NCI-H82 treated with DMSO at 0.1 percent for 48 hours (cell line): ENCODE results near the gene IL4R.
"Not testable (repeated sequence)": the region's sequence is repeated elsewhere in the genome, so short reads cannot be mapped to it uniquely, and the experiment has no call there.

ENCODE experiments used
- DNase-seq: peaks from one replicate; lab custom pipeline; 2025; ENCODE audit not compliant: unreplicated experiment; lab: John Stamatoyannopoulos, UW

IL4R gene

DNA sequence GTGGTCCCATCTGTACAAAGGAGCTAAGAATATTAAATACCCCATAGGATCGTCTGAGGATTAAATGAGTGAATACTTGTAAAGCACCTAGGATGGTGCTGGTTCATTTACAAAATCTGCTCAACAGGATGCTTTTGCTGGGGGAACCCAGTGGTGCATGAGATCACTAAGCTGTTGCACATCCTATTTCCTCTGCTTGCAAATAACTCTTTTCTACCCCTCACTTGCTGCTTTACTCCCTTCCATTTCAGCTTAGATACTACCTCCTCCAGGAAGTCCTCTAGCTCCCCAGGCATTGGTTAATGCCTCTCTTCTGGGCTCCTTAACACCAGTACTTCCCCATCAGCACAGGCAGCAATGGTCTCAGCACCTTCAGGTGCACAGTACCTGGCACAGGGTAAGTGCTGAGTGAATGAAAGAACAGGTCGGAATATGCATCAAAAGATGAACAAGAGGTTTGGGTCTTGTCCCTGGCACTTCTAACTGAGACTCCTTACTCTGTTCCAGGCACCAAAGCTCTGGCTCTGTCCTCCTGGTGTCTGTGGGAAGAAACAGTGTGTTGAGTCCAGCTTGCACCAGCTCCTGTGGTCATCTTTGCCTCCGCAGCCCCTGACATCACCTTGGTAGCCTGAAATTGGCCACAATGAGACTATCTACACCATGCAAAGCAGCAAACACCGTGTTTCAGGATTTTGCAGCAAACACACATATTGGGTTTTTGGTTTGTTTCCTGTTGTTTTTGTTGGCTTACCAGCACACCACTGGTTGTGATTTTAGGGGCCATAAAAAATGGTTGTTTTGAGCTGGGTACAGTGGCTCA is 64.1 kb downstream of the IL4R start:
- DNase-seq = no peak

DNA sequence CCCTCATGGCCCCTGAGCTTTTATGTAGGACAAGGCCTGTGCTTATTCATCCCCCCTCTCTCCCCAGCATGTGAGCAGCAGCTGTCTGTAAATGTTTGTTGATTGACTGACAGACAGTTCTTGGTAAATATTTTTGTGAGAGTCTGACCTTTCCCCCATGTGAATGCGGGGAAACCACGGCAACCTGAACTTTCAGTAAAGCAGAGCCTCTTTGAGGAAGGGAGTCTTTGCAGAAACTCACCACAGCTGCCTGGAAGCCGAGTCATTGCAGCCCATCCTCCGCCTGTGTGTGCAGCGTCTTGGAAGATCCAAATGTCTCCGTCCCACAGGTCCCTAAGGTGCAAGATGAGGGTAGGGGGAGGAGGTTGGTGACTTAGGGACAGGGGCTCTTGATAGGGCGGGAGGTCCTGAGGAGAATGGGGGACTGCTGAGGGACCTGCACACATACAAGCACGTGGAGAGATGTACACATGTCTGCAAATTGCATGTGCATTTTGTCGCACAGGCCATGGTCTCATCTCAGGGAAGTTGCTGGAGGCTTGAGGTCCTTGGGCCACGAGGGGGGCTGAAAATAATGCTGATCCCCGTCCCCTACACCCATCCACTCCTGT is 65.2 kb downstream of the IL4R start:
- no peak for DNase-seq

DNA sequence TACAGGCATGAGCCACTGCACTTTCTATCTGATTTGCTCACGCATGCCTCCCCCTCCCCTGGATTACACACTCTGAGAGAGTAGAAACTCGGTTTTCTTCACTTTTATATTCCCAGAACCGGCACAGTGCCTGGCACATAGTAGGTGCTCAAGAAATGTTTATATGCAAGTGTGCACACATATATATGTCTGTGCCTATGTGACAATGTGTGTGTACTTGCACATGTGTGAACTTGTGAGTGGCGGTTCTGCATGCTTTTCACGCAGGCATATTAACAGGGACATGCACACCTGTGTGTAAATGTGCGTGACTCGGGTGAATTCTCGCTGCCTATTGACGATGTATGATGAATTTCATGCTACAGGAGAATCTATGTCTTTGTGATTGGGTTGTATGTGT is 66.1 kb downstream of the IL4R start:
- no peak for DNase-seq

DNA sequence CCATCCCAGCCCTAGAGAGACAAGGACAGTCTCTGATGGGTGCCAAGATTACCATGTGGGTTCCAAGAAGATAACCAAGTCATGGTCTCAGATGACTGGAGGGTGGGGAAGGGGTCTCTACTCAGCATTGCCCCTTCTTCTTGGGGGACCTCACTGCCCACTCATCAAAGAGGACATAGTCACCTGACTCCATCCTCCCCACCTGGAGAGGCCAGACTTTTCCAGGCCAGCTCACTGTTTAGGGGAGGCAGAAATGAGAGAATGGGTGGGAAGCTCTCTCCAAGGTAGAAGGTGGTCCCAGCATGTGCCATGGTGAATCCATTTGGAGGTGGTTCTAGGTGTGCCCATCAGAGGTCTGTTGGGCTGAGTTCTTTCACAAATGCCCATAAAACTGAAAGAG is 67.5 kb downstream of the IL4R start:
- no peak for DNase-seq

DNA sequence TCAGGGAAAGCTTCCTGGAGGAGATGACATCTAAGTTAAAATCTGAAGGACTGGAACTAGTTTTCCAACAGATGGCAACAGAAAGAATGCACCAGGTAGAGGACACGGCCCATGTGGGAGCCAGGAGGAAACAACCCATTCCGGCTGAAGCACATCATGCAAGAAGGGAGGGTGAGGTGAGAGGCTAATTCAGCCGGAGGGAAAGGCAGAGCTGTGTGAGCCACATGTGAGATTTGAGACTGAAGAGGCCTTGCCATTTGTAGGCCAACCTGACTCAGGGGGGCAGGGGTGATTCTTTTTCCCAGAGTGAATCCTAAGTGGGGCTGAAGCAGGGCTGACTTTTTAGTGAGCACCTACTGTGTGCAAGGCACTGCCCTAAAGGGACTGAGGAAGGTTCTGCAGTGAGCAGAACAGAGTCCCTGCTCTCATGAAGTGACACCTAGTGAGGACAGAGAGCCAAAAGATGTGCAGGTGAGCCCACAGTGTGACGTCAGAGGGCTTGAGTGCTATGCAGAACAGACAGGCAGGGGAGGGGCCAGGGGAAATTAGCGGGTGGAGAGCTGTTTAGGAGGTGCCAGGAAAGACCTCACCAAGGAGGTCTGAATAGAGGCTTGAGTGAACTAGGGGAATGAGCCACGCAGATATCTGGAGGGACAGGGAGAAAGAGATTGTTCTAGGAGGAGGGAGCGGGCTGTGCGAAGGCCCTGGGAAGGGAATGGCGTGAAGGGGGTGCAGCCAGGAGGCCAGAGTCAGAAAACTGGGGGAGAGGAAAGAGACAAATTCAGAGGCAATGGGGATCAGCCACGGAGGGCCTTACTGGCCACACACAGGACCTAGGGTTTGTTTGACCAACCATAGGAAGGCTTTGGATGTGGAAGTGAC is 68.4 kb downstream of the IL4R start:
- no peak for DNase-seq

DNA sequence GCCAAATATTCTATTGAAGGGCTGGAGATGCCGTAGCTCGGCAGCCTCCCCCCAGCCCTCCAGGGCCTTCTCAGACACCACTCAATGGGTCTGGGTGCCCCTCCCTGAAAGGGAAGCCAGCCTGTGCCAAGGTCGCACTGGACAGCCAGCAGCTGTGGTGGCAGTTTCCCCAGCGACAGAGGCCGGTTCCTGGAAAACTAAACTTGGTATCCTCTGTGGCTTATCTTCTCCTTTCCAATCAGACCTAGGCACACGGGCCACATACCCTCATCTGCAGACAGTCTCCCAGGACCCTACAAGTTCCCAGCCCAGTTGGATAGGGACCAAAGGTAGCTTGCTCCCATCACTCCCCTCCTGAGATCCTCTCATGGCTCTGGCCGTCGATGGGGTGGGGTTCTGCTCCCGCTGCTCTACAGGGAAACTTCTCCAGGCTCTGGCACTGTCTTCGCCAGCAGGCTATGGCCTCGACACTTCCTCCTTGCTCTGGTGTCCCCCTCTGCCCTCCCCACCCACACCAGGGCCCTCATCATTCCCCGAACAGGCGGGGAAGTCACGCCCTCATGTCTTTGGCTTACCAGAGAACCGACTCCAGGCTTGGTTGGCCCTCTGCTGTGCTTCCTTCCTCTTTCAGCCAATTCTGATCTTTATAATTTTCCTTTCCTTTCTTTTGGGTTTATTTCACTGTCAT is 69.9 kb downstream of the IL4R start:
- DNase-seq = no peak

DNA sequence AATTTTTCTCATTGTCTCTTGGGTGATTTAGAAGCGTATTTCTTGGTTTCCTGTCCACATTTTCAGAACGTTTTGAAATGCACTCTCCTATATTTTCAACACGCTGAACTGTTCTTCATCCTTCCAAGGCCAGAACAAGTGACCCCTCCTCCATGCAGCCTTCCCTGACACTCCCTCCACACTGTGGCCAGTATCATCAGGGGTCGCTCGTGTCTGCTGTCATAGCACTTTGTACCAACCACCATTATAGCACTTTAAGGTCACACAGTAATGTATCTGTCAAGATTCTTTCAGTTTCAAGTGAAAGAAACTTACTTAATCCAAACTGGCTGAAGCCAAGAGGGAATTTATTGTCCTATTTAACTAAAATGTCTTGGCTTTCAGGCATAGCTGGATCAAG is 70.7 kb downstream of the IL4R start:
- no peak for DNase-seq

DNA sequence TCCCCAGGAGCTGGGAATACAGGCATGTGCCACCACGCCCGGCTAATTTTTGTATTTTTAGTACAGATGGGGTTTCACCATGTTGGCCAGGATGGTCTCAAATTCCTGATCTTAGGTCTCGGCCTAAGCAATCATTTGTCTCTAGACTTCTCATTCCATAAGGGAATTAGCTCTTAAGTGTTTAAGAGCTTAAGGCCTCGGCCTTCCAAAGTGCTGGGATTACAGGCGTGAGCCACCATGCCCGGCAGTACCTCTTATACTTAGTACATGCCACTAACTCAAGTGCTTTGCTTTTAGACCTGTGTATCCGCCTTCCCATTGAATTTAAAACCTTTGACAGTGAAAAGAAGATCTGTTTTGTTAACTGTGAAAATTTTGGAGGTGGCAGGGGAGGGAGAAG is 71.6 kb downstream of the IL4R start:
- DNase-seq = peak; percentile 83

DNA sequence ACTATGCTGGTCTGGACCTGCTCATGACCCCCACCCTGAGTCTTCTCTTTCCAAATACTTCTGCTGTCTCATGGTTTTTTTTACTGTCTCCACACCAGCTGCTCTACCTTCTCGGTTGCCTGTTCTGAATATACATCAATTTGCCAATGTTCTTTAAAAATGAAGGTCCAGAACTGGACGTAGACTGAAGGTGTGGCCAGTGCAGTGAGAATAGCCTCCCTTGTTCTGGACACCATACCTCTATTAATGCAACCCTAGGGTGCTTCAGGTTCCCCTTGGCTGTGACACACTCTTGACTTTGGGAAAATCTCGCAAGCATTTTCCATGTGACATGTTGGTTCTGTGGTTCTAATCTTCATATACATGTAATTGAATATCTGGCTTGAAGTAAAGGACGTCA is 72.9 kb downstream of the IL4R start:
- no peak for DNase-seq

DNA sequence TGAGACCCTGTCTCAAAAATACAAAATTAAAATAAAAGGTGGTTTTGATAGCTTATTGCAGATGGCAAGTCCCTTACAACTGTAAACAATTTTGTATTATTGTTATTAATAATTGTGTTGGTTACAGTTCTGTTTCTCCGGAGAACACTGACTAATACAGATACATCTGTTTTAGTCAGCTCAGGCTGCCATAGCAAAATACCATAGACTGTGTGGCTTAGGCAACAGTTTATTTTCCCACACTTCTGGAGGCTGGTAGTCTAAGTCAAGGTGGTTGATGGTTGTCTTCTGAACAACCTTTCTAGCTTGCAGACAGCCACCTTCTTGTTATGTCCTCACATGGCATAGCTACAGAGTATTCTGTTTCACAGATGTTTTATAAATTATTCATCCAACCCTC is 74.0 kb downstream of the IL4R start:
- DNase-seq = no peak

DNA sequence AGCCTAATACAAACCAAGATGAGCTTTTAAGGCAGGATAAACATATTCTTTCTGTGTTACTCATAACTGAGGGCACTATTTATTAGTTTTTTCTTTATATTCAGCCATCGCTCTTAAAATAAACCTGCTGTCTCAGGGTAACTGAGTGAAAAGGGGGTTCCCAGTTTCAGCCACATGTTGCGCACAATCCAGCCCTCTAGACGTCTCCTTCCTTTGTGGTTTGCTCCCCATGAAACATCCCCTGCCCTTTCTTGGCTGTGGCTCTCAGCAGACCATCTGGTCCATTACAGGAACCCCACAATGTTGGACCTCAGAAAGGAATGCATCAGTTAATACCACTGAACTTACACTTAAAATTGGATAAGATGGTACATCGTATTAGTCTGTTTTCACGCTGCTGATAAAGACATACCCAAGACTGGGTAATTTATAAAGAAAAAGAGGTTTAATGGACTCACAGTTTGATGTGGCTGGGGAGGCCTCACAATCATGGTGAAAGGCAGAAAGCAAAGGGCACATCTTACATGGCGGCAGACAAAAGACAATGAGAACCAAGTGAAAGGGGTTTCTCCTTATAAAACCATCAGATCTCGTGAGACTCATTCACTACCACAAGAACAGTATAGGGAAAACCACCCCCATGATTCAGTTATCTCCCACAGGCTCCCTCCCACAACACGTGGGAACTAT is 75.6 kb downstream of the IL4R start:
- DNase-seq = no peak

DNA sequence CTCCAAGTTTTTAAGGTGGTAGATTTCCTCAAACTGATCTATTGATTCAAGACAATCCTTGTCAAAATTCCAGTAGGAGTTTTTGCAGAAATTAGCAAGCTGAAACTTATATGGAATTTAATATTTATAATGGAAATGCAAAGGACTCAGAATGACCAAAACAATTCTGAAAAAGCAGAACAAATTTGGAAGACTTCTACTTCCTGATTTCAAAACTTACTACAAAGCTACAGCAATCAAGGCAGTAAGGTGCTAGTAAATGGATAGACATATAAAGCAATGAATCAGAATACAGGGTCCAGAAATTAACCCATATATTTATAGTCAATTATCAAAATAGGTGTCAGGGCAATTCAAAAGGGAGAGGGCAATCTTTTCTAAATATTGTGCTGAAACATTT is 76.4 kb downstream of the IL4R start:
- no peak for DNase-seq

DNA sequence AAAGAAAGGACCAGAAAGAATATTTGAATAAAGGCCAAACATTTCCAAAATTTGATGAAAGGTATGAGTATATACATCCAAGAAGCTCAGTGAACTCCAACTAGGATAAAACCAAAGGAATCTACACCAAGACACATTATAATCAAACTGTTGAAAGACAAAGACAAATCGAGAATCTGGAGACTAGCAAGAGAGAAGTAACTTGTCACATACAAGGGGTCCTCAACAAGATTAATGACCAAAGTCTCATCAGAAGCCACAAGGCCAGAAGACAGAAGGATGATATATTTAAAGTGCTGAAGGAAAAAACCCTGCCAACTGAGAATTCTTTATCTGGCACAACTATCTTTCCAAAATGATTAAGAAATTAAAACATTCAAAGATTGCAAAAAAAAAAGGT is 78.9 kb downstream of the IL4R start:
- no peak for DNase-seq

DNA sequence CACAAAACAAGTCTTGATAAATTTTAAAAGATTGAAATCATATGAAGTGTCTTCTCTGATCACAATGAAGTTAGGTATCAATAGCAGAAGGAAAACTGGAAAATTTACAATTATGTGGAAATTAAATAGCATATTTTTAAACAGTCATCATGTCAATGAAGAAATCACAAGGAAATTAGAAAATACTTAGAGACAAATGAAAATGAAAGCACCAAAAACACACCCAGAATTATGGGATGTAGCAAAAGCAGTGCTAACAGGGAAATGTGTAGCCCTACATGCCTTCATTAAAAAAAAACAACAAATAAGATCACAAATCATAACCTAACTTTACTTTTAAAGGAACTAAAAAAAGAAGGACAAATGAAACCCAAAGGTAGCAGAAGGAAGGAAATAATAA is 80.7 kb downstream of the IL4R start:
- DNase-seq = no peak

DNA sequence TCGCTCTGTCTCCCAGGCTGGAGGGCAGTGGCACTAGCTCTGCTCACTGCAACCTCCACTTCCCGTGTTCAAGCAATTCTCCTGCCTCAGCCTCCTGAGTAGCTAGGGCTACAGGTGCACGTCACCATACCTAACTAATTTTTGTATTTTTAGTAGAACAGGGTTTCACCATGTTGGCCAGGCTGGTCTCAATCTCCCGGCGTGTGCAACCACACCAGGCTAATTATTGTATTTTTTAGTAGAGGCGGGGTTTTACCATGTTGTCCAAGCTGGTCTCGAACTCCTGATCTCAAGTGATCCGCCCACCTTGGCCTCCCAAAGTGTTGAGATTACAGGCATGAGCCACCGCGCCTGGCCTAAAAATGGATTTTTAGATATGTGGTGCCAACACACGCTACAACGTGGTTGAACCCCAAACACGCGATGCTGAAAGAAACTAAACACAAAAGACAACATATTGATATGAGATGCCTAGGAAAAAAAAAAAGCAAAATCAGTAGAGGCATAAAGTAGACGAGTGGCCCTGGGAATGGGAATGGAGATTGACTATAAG is 84.6 kb downstream of the IL4R start:
- DNase-seq = not testable (repeated sequence)

DNA sequence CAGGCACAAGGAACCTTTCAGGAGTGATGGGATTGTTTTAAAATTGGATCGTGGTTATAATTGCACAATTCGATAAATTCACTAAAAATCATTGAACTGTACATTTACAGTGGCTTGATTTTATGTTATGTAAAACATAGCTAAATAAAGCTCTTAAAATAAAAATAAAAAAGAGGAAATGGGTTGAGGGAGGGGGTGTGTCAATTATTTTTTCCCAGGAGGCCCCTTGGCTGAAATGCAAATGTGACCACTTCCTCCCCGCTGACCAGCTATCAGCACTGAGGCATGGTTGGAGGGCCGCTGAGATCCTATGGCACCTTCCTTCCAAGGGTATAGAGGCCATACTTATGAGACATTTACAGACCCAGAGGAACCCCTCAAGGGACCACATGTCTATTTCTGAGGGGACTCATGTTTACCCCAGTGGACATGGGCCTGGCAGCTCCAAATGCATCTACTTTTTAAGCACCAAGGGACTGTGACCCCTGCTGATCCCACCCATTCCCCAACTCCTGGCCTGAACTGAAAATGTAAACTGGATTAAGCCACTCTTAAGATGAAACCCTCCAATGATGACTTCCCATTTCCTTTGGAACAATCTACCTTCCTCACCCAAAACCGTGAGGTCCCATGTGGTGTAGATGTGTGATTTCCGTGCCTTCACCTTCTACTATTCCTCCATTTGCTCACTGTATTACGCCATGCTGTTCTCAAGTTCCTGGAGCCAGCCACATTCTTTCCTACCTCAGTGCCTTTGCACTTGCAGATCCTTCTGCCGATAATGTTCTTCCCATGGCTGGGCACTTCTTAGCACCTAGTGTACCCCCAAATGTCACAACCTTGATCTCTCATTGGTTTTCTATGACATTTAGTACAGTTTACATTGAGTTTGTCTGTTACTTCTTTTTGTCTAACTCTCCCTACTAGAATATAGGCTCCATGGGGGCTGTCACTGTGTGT is 85.4 kb downstream of the IL4R start:
- DNase-seq = no peak

DNA sequence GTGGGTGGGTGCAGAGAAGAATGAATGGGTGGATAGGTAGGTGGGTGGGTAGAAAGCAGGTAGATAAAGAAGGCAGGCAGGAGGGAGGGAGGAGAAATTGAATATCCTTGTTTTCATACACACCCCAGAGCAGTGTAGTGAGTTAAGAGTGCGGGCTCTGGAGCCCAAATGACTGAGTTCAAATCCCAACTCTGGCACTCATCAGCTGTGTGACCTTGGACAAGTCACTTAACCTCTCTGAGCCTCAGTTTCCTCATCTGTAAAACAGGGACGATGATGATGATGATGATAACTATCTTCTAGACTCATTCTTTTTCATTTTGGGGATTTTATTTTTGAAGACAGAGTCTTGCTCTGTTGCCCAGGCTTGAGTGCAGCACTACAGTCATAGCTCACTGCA is 86.2 kb downstream of the IL4R start:
- DNase-seq = no peak

DNA sequence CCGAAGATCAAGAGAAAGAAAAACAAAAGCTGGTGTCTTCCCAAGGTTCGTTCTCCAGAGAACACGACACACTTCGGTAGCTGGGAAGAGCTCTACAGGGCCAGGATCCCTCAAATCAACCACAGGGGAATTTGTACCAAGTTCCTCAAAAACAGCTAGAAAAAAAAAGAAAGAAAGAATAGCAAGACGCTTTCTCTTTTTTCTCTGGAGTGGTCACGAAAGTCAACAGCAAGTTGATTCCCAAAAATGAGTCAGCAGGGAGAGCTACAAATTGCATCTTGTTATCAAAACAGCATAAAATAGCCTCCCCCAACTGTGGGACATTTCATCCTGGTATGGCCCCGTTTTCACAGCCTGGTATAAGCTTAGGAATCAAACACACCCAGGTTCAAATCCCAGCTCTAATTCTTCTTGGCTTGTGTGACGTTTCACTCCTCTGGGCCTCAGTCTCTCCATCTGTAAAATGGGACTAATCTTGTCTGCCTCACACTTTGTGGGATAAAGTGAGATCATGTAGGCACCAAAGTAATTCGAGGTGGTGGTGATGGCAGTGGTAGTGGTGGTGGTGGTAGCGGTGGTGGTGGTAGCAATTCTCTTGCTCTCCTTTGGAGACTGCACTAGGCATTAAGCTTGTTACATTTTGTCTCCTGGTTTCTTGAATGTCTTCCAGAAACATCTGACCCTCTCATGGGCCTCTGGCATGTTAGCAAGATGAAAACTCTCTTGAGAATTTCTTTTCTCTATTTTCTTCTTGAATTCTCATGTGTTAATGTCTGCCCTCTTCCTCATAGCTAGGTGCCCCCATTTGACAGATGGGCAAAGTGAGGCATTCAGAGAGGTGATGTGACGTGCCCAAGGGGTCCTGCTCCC is 87.2 kb downstream of the IL4R start:
- DNase-seq = no peak
